Upper lobe of left lung (tissue), 4 donors: ENCODE measurements around the gene UGT1A5.

ENCODE experiments used
- EP300 ChIP-seq, 4 donors: sonication (generic); formaldehyde crosslinking; IDR thresholded peaks; one replicate each; pipeline ENCODE4 v1.5.1; 2017; ENCODE audit warnings: antibody characterized with exemption in 4 of 4, control low read depth in 2 of 4
- POLR2A ChIP-seq, 4 donors: fragments of 450-650 bp; IDR thresholded peaks; one replicate each; pipeline ENCODE4 v1.5.1; 2016 to 2017; ENCODE audit warnings: antibody characterized with exemption in 4 of 4, mild to moderate bottlenecking in 2 of 4
- POLR2AphosphoS5 ChIP-seq, 2 donors: sonication (generic); formaldehyde crosslinking; IDR thresholded peaks; one replicate each; pipeline ENCODE4 v1.5.1; 2017; ENCODE audit warnings: antibody characterized with exemption in 2 of 2
- TF ChIP-seq, protein P1 (sequence below), 6 experiments: fragments of 450-650 bp in 4 of 6; fragments of 200-600 bp in 2 of 6; sonication (generic) in 2 of 6; IDR thresholded peaks; one replicate each; pipeline ENCODE4 v1.5.1; 2016 to 2019; ENCODE audit warnings: antibody characterized with exemption in 6 of 6

DNA sequence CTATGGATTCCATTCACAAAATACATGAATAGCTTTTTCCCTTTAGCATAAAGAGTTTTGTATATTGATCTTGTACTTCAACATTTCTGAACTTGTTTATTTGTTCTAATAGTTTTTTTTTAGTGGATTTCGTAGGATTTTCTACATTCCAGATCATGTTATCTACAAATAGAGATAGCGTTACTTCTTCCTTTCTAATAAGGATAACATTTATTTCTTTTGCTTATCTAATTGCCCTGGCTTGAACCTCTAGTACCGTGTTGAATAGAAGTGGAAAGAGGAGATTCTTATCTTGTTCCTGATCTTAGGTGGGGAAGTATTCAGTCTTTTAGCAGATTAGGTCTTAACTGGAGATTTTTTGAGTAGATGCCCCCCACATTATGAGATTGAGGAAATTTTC is 10.5 kb upstream of the UGT1A5 start:
- TF ChIP-seq, protein P1, sequence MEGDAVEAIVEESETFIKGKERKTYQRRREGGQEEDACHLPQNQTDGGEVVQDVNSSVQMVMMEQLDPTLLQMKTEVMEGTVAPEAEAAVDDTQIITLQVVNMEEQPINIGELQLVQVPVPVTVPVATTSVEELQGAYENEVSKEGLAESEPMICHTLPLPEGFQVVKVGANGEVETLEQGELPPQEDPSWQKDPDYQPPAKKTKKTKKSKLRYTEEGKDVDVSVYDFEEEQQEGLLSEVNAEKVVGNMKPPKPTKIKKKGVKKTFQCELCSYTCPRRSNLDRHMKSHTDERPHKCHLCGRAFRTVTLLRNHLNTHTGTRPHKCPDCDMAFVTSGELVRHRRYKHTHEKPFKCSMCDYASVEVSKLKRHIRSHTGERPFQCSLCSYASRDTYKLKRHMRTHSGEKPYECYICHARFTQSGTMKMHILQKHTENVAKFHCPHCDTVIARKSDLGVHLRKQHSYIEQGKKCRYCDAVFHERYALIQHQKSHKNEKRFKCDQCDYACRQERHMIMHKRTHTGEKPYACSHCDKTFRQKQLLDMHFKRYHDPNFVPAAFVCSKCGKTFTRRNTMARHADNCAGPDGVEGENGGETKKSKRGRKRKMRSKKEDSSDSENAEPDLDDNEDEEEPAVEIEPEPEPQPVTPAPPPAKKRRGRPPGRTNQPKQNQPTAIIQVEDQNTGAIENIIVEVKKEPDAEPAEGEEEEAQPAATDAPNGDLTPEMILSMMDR (IDR thresholded peaks at IDR 0.05), result no peak
- TF ChIP-seq POLR2AphosphoS5 (IDR thresholded peaks at IDR 0.05), result no peak
- TF ChIP-seq POLR2A (IDR thresholded peaks at IDR 0.05), result no peak
- no peak for TF ChIP-seq EP300 (IDR thresholded peaks at IDR 0.05)
